ENCODE measurements around the gene VTCN1.
"Not testable (repeated sequence)": the region's sequence is repeated elsewhere in the genome, so short reads cannot be mapped to it uniquely, and the experiment has no call there.

Gene VTCN1, protein sequence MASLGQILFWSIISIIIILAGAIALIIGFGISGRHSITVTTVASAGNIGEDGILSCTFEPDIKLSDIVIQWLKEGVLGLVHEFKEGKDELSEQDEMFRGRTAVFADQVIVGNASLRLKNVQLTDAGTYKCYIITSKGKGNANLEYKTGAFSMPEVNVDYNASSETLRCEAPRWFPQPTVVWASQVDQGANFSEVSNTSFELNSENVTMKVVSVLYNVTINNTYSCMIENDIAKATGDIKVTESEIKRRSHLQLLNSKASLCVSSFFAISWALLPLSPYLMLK

DNA sequence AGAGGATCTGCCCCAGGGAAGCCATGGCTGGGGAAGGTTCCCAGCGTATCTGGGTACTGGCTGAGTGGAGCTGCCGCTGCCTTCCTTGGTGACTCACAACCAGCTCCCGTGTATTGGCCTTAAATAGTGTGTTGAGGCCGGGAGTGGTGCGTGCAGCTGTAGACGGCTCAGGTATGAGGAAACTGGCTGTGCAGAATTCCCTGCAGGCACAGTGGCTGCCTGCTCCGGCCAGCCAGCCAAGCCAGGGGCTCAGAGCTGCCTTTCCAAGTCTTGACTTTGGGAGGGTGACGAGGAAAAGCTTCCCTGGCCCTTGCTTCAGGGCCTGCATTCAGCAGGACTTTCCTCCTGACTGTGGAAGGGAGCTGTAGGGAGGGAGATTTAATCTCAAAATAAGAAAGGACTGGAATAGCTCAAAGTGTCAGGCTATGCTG is at the start of gene VTCN1:
Gene VTCN1 (minus strand): TSS at position 97 of the 431 bp plus-strand sequence. CDS start 72 bp downstream, at position 25.
- in situ Hi-C loops (cut with MboI; ENCODE audit: low sequenced_read_pairs): no loop called here

DNA sequence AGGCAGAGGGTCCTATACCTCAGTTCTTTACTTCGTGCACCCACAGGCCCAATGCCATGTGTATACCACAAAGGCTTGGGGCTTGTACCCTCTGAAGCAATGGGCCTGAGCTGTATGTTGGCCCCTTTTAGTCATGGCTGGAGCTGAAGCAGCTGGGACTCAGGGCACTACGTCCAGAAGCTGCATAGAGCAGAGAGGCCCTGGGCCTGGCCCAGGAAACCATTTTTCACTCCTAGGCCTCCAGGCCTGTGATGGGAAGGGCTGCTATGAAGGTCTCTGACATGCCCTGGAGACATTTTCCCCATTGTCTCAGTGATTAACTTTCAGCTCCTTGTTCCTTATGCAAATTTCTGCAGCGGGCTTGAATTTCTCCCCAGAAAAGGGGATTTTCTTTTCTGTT is 48.1 kb upstream of the VTCN1 start:
- in situ Hi-C loops (cut with MboI; ENCODE audit: low sequenced_read_pairs): no loop called here

DNA sequence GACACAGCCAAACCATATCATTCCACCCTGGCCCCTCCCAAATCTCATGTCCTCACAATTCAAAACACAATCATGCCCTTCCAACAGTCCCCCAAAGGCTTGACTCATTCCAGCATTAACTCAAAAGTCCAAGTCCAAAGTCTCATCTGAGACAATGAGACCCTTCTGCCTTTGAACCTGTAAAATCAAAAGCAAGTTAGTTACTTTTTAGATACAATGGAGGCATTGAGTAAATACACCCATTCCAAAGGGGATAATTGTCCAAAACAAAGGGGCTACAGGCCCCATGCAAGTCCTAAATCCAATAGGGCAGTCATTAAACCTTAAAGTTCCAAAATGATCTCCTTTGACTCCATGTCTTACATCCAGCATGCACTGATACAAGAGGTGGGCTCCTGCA is 47.3 kb upstream of the VTCN1 start:
- in situ Hi-C loops (cut with MboI; ENCODE audit: low sequenced_read_pairs): not testable (repeated sequence)

DNA sequence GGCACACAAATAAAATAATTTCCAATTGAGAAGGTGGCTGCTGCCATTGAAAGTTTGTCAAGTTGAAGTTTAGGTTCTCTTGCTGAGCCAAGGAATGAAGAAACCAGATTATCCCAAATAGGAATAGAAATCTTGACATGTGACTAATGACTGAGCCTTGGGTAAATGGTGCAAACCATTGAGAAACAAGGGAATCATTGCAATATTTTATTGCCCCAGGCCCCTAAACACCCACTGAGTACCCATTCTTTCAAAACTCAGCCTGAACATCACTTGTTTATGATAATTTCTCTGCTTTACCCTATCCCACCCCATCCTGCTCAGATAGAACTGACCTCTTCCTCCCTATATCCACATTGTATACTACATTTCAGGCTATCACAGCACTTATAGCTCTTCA is 46.6 kb upstream of the VTCN1 start:
- in situ Hi-C loops (cut with MboI; ENCODE audit: low sequenced_read_pairs): no loop called here

DNA sequence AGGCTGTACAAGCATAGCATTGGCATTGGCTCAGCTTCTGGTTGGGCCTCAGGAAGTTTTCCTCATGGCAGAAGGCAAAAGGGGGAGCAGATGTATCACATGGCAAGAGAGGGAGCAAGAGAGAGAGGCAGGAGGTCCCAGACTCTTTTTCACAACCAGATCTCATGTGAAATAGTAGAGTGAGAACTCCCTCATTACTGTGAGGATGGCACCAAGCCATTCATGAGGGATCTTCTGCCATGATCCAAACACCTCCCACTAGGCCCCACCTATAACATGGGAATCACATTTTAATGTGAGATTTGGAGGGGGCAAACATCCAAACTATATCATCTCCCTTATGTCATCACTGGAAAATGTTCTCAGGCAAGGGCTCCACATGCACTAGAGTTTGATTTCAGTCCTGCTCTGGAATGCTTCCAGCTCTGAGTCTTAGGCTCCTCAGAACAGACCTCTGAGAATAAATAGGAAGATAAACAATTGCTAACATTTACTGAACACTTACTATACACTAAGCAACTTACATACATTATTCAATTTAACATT is 39.4 kb upstream of the VTCN1 start:
- in situ Hi-C loops (cut with MboI; ENCODE audit: low sequenced_read_pairs): no loop called here

DNA sequence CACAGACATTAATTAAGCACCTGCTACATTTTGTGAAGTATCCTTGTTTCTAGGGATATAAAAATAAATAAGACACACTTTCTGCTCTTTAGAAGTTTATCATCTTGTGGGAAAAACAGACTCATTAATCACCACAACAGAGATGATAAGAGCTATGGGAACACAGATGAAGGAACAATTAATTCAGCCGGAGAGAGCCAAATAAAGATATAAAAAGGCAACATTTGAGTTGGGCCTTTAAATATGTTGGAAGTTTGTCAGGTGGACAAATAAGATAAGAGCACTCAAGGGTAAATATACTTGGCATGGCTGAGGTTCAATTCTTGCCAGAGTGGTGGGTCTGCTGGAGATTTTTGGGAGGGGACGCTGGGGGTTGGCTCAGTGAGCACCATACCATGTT is 34.2 kb upstream of the VTCN1 start:
- in situ Hi-C loops (cut with MboI; ENCODE audit: low sequenced_read_pairs): no loop called here

DNA sequence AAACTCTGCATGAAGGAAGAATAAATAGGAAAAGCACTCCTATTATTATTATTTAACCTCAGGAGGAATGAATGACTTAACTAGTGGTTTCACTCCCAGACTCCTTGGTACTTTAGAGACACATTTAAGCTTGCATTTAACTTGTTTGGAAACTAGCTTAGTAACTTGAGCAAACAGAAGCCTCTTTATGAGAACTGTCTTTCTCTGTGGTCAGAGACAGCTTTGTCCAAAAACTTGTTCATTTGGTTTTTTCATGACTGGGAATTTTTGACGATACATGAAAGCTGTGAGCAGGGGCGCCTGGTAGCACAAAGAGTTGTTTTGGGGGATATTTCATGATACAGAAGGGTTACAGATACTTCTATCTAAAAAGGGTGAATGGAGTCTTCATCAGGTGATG is 33.6 kb upstream of the VTCN1 start:
- in situ Hi-C loops (cut with MboI; ENCODE audit: low sequenced_read_pairs): no loop called here

DNA sequence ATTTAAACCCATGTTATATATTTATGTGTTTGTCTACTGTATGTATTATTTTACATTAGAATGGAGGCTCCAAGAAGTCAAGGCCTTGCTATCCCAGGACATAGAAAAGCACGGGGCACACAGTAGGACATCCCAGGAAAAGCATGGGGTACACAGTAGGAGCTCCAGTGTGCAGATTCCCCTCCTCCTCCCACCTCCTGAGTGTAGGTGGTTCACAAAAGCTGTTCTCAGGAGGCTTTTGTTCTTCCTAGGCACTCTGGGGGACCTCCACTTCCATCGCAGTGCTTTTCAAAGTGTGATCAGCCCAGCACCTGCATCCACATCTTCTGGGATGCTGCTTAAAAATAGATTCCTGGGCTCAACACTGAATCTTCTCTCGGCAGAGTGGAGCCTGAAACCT is 30.8 kb upstream of the VTCN1 start:
- in situ Hi-C loops (cut with MboI; ENCODE audit: low sequenced_read_pairs): no loop called here

DNA sequence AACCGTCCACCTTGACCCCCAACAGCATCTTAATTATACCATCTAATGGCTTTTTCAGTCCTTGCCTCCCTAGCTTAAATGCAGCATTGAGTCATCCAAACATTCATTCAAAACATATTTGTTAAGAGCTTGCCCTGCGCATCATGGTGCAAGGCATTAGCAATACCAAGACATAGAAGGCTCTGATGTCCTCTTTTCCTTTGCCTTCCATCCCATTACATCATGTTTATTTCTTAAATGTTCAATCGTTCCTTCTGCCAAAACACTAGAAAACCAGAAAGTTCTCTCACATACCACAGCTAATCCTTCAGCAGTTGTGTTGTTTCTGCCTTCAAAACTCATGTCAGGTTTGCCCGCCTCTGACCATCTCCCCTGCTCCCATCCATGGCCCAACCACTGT is 29.8 kb upstream of the VTCN1 start:
- in situ Hi-C loops (cut with MboI; ENCODE audit: low sequenced_read_pairs): no loop called here

DNA sequence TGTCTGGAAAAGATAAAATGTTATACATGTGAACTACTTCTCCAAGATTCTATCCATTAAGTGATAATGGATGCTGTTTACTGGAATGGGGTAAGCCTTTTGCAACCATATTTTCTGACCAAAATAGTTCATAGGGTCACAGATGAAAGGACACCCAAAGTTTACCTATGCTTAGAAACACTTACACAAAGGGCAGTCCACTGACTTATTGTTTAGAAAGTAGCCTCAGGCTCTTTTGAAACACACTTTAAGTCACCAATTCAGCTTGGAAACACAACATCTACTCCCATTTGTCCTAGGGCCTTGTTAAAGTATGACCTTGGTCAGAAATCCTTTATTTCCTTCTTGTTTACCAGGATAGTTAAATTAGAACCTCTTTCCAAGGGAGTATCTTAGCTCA is 28.7 kb upstream of the VTCN1 start:
- in situ Hi-C loops (cut with MboI; ENCODE audit: low sequenced_read_pairs): no loop called here

DNA sequence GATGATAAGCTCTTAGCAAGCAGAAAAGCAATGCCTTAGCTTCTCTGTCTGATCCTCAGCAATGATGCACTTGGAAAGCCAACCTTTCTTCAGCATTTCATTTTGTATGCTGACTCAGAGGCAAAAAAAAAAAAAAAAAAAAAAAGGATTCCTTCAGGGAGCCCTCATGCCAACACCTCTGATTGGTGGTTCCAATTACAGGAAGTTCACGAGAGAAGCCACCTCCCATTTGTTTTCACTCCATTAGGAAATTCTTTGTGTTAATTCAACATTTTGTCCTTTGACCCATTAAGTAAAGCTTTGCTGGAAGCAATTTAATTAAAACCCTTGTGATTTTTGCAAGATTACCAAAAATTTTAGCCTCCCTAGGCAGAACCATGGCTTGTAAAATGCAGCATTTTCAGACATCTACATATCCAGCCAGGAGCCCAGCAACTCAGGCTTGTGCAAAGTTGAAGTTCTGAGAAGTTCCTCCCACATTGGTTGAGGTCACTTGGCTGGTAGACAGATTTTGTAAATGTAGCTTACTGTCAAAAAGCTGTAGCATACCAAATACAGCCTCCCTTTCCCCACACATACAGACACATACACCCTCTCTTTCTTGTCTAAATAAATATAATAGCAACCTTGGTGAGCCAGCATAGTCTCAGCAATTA is 27.1 kb upstream of the VTCN1 start:
- in situ Hi-C loops (cut with MboI; ENCODE audit: low sequenced_read_pairs): no loop called here

DNA sequence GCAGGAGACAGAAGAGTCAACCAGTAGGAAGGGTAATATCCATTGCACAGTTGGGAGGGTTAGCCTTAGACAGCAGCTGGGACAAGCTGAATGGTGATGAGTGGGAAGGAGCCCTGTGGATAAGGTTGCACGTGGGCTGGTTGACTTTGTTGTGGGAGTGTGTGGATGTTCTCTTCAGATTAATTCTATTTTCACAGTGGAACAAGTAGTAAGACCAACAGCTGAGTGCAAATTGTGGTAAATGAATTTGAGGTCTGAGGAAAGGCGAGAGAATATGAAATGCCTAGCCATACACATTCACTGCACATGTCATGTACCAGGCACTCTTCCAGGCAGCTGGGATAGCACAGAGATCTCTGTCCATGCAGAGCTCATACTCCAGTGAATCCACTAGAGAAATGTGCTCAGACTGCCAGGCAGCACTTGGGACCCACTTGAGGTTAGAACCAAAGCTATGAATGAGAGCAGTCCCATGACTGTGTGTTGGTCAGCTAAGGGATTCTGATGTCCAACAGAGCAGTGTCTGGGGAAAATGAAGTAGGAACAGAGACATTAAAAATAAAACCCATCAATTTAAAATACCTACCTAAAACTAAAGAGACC is 25.2 kb upstream of the VTCN1 start:
- in situ Hi-C loops (cut with MboI; ENCODE audit: low sequenced_read_pairs): no loop called here

DNA sequence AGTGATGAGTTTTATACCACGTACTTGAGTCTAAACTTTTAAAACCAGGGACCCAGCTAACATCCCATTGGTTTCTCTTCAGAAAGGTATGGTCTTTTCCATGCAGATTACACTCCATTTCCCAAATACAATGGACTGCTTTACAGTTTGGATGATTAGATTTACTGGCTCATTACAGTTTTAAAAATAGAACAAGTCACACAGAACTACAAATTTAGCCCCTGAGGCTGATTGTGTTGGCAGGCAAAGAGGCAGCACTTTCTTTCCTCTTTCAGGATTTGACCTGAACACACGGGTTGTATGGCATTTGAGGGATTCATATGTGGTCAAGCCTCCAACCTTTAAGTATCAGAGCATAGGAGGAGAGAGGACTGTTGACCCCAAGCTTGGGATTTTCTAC is 21.8 kb upstream of the VTCN1 start:
- in situ Hi-C loops (cut with MboI; ENCODE audit: low sequenced_read_pairs): no loop called here

DNA sequence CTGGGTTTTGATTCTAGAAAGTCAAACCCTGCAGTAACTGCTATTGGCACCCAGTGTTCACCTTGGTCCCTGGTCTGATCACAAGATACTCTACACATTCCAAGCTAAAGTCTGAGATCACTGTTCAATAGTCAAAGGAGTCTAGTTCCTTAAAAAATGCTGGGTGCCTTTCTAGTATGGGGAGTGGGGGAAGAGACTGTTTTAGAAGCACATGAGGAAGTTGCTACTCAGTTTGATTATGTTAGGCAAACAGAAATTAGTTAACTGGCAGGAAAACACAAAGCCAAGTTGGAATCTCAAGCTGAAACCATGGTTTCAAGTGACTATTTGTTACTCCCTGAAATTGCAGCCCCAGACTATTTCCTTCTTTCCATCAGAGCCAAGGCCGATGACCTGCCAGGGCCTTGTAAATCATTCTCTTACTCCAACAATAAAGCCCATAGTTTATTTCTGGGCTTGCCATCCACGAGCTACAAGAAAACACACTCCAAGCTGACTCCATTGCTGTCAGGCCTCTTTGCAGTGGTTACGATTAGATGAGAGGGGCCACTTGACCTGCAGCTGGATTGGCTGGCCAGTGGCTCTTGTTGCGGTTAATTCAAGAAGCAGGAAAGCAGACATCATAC is 21.1 kb upstream of the VTCN1 start:
- in situ Hi-C loops (cut with MboI; ENCODE audit: low sequenced_read_pairs): no loop called here

DNA sequence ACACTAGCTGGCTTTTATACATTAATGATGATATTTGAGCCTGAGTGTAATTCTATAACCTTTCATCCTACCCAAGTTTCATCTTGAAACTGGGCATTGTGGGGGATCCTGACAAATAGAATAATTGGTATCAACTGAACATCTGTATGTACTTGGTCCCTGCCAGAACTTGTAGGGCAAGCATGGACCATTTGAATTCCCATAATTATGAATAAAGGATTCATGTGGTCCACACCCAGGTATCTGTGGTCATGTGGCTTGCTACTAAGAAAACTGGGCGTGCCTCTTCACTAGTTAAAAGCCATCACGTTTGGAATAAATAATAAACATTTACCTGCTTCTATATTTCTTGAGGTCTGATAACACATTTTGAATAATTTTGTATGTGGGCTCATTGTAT is 20.6 kb upstream of the VTCN1 start:
- in situ Hi-C loops (cut with MboI; ENCODE audit: low sequenced_read_pairs): no loop called here

DNA sequence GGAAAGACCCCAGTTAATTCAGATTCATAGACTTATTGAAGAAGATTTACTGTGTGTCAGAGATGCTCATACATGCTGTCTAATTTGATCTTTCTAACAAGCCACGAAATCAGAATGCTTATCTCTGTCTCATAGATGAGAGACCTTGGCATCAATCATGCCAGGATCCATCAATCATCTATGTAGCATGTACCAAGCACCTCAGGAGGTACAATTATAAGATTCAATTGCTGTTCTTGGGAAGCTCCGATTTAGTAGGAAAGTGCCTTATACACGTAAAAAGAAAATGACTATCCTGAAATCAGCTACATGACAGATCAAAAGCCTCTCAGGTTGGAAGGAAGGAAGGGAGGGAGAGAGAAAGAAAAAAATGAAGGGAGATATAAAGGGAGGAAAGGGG is 18.5 kb upstream of the VTCN1 start:
- in situ Hi-C loops (cut with MboI; ENCODE audit: low sequenced_read_pairs): no loop called here

DNA sequence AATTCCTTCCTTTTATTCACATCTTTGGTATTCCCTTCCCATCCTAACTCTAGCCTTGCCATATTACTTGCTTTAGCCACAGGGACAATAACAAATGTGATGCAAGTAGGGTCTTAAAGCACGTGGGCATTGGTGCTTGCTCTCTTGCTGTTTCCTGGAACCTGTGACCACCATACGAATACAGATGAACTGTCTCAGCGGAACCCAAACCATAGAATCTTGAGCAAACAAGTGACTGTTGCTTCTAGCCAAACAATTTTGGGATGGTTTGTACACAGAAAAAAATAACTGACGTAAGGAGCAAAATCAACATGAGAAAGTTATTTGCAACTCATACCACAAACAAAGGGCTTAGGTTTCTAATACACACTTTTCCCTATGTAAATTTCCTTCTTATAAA is 15.2 kb upstream of the VTCN1 start:
- in situ Hi-C loops (cut with MboI; ENCODE audit: low sequenced_read_pairs): no loop called here

DNA sequence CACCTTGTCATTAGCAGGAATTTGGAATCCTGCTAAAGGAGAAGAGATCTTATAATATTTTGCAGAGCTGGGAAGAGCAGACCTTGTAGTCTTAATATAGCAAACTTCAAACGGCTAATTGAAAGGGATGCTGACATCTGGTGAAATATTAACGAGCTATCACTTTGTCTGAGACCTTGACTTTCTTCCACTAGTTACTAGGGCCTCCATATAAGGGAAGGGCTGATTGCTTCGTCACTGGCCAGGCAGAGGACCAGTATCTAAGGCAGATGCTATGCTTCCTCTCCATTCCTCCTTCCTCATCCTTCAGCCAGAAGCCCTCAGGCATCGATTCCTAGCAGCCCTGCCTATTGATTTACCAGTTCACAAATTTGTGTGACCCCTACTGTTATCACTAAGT is 6.0 kb upstream of the VTCN1 start:
- in situ Hi-C loops (cut with MboI; ENCODE audit: low sequenced_read_pairs): no loop called here

DNA sequence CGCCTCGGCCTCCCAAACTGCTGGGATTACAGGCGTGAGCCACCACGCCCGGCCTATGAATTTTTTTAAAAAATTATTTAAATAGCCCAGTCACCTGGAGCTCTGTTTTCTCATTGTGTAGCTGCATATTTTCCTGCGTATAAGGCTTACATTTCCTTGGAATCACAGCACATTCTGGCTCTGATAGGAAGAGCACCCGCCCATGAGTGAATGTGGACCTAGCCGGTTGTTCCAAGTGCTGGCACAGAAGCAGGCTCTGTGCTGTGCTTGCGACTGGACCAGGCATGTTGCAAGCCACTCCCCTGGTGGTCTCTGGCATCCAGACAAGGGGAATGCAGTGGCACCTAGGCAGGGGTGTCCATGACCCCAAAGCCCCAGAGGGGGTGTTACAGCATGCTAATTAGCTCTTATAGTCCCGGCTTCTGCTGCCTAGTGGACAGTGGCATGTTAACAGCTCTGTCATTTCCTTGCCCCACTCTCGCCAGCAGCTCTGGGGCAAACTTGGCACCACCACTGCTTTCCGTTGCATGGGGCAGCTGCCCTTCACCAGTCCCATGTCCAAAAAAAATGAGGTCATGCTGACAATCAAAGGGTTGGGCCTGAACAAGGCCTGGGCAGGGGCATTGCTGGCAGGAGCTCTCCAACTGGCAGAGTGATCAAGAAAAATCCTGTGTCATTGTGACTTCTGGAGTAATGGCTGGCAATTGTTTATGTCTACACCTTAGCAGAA is 5.2 kb upstream of the VTCN1 start:
- in situ Hi-C loops (cut with MboI; ENCODE audit: low sequenced_read_pairs): no loop called here

DNA sequence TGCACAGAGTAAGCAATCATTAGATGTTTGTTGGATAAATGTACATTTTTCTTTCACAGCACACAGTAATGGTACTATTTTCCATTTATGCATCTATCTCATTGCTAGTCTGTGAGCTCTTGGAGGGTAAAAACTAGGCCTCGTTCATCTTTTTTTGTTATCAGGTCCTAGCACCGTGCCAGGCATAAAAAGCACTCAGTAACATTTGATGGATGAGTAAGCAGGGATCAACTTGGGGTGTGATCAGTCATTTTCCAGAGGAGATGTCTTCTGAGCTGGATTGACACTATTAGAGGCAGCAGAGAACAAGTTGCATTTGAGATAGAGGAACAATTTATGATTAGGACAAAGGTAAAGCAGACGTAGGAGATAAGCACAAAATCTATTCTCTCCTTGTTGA is 4.3 kb upstream of the VTCN1 start:
- in situ Hi-C loops (cut with MboI; ENCODE audit: low sequenced_read_pairs): no loop called here

DNA sequence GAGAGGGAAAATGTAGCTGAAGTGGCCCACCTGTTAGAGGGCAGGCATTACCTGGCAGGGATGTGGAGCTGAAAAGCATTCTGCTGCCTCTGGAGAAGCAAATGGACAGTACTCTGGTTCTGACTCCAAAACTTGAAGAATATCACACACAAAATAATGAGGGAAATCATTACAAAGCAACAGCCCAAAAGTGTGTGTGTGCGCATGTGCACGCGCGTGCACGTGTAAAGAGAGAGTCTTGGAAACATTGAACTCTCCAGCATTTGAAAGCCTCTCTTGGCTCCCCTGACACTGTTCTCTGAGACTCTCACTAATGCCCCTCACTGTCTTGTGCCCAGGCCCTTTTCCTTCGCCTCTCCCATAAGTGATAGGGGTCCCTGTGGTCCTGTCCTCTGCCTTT is 2.3 kb upstream of the VTCN1 start:
- in situ Hi-C loops (cut with MboI; ENCODE audit: low sequenced_read_pairs): no loop called here

Measured in HL-60/S4 treated with retinoic acid at 250 ng/mL for 4 days and 3 days (cell line).